RKO (cell line): Measurements from ENCODE around the gene BMP10.

ENCODE experiments used
- DNase-seq: peaks from one replicate; pipeline ENCODE4 v3.0.0-alpha.2; 2016; ENCODE audit warnings: low spot score

BMP10 gene

GRCh38 chr2:68819556-68819955 is 51.6 kb downstream of the BMP10 start:
- no peak for DNase-seq

GRCh38 chr2:68817306-68817705 is 53.9 kb downstream of the BMP10 start:
- no peak for DNase-seq
